Metanephros (tissue), 1 donor: Measurements from ENCODE around the gene SLC6A13. TPM values are rescaled to one million over a fixed set of nuclear protein-coding genes. Genes with fewer than 3 reads are reported as not detected.

Source experiments
- total RNA-seq: library from RNA; depleted of rRNA; stranded (reverse); fragments of >200 nt; gene quantifications from one replicate; pipeline ENCODE4 v1.2.3, GENCODE V29; 2014

SLC6A13 gene
- total RNA-seq: 25.9 TPM

GRCh38 chr12:262817-263216, at the start of gene SLC6A13:
Gene SLC6A13 (minus strand): TSS chr12:262836. CDS start chr12:260052, 2,784 bp downstream.

GRCh38 chr12:214003-214741, 48.5 kb downstream of the SLC6A13 start, which contains the start of gene SLC6A12:
Gene SLC6A12 (minus strand): TSS chr12:214157. CDS start chr12:209986, 4,171 bp downstream.

Other genes with a start within 250 kb of the SLC6A13 start
- 2.9 TPM for gene IQSEC3, start 196.1 kb downstream of the SLC6A13 start, total RNA-seq
- 15.2 TPM for gene SLC6A12, start 48.7 kb downstream of the SLC6A13 start, total RNA-seq
- gene KDM5A, start 126.5 kb upstream of the SLC6A13 start, total RNA-seq: 55.8 TPM
- gene CCDC77, start 138.8 kb upstream of the SLC6A13 start, total RNA-seq: 12.9 TPM
- 15.5 TPM for gene B4GALNT3, start 197.1 kb upstream of the SLC6A13 start, total RNA-seq